UCSD-AML1 (cell line): ENCODE results near the gene P3H3.
"Not testable (repeated sequence)": the region's sequence is repeated elsewhere in the genome, so short reads cannot be mapped to it uniquely, and the experiment has no call there.

ENCODE experiments used
- DNase-seq: peaks from one replicate; lab custom pipeline; 2025; ENCODE audit not compliant: unreplicated experiment; lab: John Stamatoyannopoulos, UW

P3H3 gene

GRCh38 chr12:6887460-6887859 lies 59.3 kb downstream of the P3H3 start:
- no peak for DNase-seq

- DNase-seq: no peak
Measured at GRCh38 chr12:6888360-6888759, 60.2 kb downstream of the P3H3 start.

GRCh38 chr12:6888794-6889193 lies 60.6 kb downstream of the P3H3 start:
- not testable (repeated sequence) for DNase-seq
